Stimulated activated CD4-positive, alpha-beta T cell treated with anti-CD3 and anti-CD28 coated beads, Interleukin-12 subunit alpha, Interleukin-12 subunit beta, amount 100 ng/mL, for 24 hours (primary cell): ENCODE results near the gene PRKCA.

Experiments
- DNase-seq, 2 experiments: peaks; one replicate each; pipeline ENCODE4 v3.0.0-alpha.2; 2020; ENCODE audit warnings: low read depth in 2 of 2

PRKCA gene

DNA sequence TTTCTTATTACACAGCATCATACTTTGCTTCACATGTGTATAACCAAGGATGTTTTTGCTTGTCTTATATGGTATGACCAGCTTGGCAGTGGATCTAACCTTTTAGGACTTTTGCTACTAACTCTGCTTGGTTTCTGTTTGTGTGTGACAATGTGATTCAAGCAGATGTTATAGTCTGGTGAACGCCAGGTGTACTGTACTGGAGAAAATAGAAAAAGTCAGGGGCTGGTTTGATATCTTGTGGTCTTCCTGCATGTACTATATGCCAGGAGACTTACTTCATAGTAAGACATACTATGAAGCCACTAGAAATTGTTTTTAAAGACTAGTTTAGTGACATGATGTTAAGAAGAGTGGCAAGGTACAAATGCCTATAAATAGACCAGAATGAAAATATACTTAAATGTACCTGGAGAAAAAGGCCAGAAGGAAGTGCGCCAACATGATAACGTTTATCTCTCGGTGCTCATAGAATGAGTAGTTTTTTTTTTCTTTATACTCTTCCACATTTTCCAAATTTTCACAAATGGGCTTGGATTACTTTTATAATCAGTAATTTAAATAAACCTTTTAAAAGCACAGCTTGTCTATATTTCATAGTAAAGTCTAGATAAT lies 112.3 kb downstream of the PRKCA start:
- DNase-seq: no peak

- DNase-seq: no peak
Measured at GRCh38 chr17:66415366-66416206, 113.2 kb downstream of the PRKCA start.

GRCh38 chr17:66416207-66416940 lies 114.0 kb downstream of the PRKCA start:
- DNase-seq: no peak

GRCh38 chr17:66417300-66417719 lies 114.9 kb downstream of the PRKCA start:
- no peak for DNase-seq

GRCh38 chr17:66420961-66421371 lies 118.6 kb downstream of the PRKCA start:
- DNase-seq: no peak

DNA sequence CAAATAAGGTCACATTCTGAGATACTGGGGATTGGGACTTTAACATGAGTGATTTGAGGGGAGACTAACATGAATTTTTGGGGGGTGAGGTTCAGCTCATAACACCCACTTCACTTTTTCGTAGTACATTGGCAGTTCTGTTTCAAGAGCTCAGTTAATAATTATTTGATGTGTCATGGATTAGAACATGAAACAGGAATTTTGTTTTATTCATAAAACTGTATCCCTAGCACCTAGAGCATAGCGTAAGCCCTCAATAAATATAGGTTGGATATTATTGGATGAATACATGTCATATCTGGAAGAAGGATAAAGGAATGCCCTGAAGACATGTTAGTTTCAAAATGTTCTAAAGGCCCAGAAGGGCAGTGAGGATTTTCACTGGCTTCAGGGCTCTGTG lies 119.8 kb downstream of the PRKCA start:
- DNase-seq: no peak

GRCh38 chr17:66423056-66423955 lies 120.9 kb downstream of the PRKCA start:
- DNase-seq: no peak

DNA sequence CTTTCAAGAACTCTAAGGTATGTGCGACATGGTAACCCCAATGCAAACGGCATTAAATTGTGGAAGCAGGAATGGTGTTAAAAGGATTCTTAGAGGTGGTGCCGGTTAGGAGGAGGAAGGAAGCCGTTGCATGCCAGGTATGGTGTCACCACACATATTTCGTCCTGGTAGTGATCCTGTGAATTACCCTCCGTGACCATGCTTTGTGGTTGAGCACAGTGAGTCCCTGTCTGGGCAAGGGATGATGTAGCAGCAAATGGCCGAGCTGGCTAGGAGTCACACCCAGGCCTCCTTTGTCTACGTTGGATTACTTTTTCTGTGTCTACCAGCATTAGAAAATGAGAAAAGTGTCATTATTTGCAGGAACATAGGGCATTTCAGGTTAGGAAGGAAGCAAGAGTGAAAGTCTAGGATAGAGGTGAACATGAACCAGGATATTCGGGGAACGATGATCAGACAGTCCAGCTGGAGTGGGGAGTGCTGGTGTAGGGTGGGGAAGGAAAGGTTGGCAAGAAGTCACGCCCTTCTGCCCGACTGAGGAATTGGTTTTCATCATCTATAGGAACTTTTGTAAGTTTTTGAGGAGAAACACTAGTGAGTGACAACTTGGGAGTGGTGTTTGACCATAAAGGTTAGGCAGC lies 123.5 kb downstream of the PRKCA start:
- no peak for DNase-seq

DNA sequence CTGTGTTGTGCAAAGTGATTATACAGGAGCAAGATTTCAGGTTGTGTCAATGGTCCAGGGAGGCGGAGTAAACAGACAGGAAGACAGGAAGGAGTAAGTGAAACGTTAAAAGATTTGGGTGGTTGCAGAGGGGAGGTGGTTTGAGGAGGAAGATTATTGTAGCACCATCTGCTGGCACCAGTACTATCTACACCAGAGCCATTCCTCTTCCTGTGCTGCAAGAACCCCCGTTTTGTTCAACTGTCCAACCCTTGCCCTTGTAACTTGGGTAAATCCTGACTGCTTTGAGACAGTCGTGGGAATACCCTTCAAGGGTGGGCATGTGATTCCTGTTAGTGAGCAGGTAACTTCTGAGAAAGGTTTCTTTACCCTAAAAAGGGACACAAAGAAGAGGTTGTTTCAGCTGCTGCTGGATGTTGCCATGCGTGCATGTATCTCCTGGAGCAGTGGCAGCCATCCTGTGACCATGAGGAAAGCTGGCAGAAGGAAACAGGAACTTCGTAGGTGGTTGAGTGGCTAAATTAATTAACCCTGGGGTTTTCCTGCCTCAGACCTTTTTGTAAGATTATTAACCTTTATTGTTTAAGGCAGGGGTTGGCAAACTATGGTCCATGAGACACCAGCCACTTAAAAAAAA lies 124.1 kb downstream of the PRKCA start:
- DNase-seq: no peak

DNA sequence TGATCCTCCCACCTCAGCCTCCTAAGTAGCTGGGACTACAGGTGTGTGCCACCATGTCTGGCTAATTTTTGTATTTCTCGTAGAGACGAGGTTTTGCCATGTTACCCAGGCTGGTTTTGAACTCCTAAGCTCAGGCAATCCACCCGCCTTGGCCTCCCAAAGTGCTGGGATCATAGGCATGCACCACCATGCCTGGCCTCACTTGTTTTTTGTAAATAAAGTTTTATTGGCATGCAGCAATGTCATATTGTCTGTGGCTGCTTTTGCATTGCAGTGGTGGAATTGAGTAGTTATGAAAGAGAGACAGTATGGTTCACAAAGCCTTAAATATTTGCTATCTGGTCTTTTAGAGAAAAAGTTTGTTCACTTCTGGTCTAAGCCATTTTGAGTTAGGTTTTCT lies 124.7 kb downstream of the PRKCA start:
- no peak for DNase-seq

DNA sequence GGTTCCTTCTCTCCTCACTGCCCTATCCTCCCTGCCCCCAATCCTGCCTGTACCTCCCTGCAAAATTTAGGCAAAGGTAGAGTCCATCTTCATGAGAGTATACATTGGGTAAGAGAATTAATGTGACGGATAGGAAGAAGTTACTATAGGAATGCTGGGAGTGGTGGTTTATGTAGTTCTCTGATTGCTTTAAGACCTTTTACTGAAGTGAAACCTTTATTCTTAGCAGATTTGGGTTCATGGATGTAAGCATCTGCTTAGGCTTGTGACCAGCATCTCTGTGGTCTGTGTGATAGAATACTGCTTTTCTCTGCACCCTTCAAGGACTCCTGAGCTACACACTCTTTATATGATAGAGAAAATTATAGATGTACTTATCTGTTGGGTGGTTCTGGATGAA lies 127.3 kb downstream of the PRKCA start:
- DNase-seq: no peak

GRCh38 chr17:66430846-66431795 lies 128.7 kb downstream of the PRKCA start:
- no peak for DNase-seq

- DNase-seq: no peak
Measured at GRCh38 chr17:66431910-66432309, 129.5 kb downstream of the PRKCA start.

- DNase-seq: no peak
Measured at GRCh38 chr17:66432411-66432957, 130.1 kb downstream of the PRKCA start.

- DNase-seq: no peak
Measured at GRCh38 chr17:66432996-66433551, 130.7 kb downstream of the PRKCA start.

- DNase-seq: no peak
Measured at GRCh38 chr17:66435182-66435581, 132.8 kb downstream of the PRKCA start.

DNA sequence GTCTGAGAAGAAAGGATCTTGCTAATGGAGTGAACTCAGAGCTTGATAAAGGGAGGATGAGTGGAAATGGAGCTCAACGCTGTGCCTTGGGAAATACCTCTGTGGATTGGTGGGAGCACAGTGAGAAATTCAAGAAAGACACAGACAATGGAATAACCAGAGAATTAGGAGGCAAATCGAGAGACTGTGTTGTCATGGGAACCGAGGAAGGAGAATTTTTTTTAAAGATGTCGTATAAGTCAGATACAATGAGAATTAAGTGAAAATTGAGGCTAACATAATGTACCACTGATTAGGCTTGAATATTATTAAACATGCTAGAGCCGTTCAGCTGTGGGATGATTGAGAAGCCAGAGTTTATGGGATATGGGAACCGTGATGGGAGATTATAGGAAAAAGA lies 134.2 kb downstream of the PRKCA start:
- DNase-seq: no peak

- DNase-seq: no peak
Measured at GRCh38 chr17:66437476-66438026, 135.1 kb downstream of the PRKCA start.

DNA sequence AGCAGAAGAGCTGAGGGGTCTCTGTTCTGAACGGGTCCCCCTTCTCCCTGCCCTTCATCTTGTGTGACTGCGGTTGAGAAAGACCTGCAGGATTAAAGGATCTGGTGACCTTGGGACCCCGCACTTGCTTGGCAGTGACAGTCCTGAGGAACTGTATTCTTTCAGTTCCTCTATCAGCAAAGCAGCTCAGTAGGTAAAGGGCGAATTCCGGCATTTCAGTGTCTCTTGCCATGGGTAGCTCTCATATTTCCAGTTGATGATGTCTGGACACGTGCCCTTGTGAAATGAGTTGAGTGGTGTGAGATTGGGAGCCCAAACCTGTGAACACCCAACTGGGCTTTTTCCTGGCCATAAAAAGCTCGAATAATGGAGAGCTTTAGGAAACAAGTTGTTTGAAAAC lies 135.7 kb downstream of the PRKCA start:
- DNase-seq: no peak
